ENCODE measurements around the gene LRRC58. TPM values are rescaled to one million over a fixed set of nuclear protein-coding genes. Genes with fewer than 3 reads are reported as not detected.

Gene LRRC58
- polyA plus RNA-seq, 2 of the 4 experiments (the other 2 are of a cell fraction) = 14.8 to 29.9 TPM

GRCh38 chr3:120339362-120339761 is 9.8 kb downstream of the LRRC58 start (continued):
- TF ChIP-seq ZFP36 (IDR thresholded peaks at IDR 0.05; ENCODE audit: borderline replicate concordance, partially characterized antibody) (no peak), PHF8 (IDR thresholded peaks at IDR 0.05; ENCODE audit: borderline replicate concordance, low read depth) (no peak)

GRCh38 chr3:120338517-120338916 is 10.6 kb downstream of the LRRC58 start:
- Histone ChIP-seq H3K4me2 (no peak overlapping the region), H3K4me1 (no peaks in the 10 kb centered on the region), H3K9me3 (peaks cover 19% of the 10 kb centered on the region), H3K27ac (no peak overlapping the region), H3K4me3 (no peak overlapping the region)
- POLR2A ChIA-PET = no interaction called here
- no peak for TF ChIP-seq CHD2 (IDR thresholded peaks at IDR 0.05; ENCODE audit: low read length, partially characterized antibody)
- TF ChIP-seq CBX2 (IDR thresholded peaks at IDR 0.05; ENCODE audit: borderline replicate concordance, low read depth) = no peak
- TF ChIP-seq ELK1 (IDR thresholded peaks at IDR 0.05; ENCODE audit: low read depth, low read length) = no peak
- TF ChIP-seq ZFP36 (IDR thresholded peaks at IDR 0.05; ENCODE audit: borderline replicate concordance, partially characterized antibody) = no peak
- TF ChIP-seq HOXB13 (CRISPR knock-in tag; IDR thresholded peaks at IDR 0.05; ENCODE audit: low read depth) = no peak
- TF ChIP-seq RFX5 (IDR thresholded peaks at IDR 0.05) = no peak
- no peak for TF ChIP-seq JUN (IDR thresholded peaks at IDR 0.05)
- CTCF ChIA-PET = no interaction called here
- 92% methylated on average over 1 of the region's 1 CpG for WGBS (ENCODE audit: missing lambda C conversion rate)
- no peak for ATAC-seq
- no peak for DNase-seq (ENCODE audit: low read depth in 1 of 2, low spot score in 1 of 2)
- FAIRE-seq = no peak

GRCh38 chr3:120332646-120333045 is 16.5 kb downstream of the LRRC58 start:
- ChIA-PET POLR2A (interaction anchor here (0.7 to 1.4 kb wide), 2 partner anchors 12 to 16 kb away, joined by 7 to 8 read pairs; partner anchors contain the start of gene LRRC58), CTCF (interaction anchor here (0.6 to 3.3 kb wide), 5 partner anchors 16 to 88 kb away, joined by 3 to 9 read pairs (median 3); partner anchors contain the start of gene LRRC58)
- no peaks in the 10 kb centered on the region for H3K9me3 ChIP-seq
- DNase-seq (ENCODE audit: low read depth in 1 of 2, low spot score in 1 of 2) (no peak), FAIRE-seq (no peak), ATAC-seq (no peak)
- 90% methylated on average over 8 of the region's 8 CpGs for WGBS (ENCODE audit: missing lambda C conversion rate)
- H3K4me1 ChIP-seq = no peaks in the 10 kb centered on the region
- H3K4me3 ChIP-seq = no peak overlapping the region
- TF ChIP-seq GATA3 (IDR thresholded peaks at IDR 0.05; ENCODE audit: borderline replicate concordance) (no peak), HOXB5 (CRISPR knock-in tag; IDR thresholded peaks at IDR 0.05) (no peak), BCL3 (IDR thresholded peaks at IDR 0.05) (no peak), HEYL (CRISPR knock-in tag; IDR thresholded peaks at IDR 0.05) (no peak), MYC (IDR thresholded peaks at IDR 0.05; ENCODE audit: borderline replicate concordance, low read length) (no peak), FOSL2 (IDR thresholded peaks at IDR 0.05) (no peak), FOSL2 (CRISPR knock-in tag; IDR thresholded peaks at IDR 0.05) (no peak), ELK1 (IDR thresholded peaks at IDR 0.05; ENCODE audit: low read depth, low read length) (no peak)
- H3K27ac ChIP-seq = no peak overlapping the region
- H3K4me2 ChIP-seq = no peak overlapping the region

GRCh38 chr3:120331076-120331475 is 18.1 kb downstream of the LRRC58 start:
- DNase-seq (ENCODE audit: low read depth in 1 of 2, low spot score in 1 of 2) (no peak), ATAC-seq (no peak), FAIRE-seq (peak; percentile 76)
- H3K27ac ChIP-seq = no peak overlapping the region
- TF ChIP-seq HES2 (IDR thresholded peaks at IDR 0.05) (no peak), TFCP2L1 (CRISPR knock-in tag; IDR thresholded peaks at IDR 0.05) (no peak), CTCF (IDR thresholded peaks at IDR 0.05) (no peak), JUN (IDR thresholded peaks at IDR 0.05) (no peak), CBX2 (IDR thresholded peaks at IDR 0.05; ENCODE audit: borderline replicate concordance, low read depth) (no peak), GATA3 (IDR thresholded peaks at IDR 0.05; ENCODE audit: borderline replicate concordance) (no peak), RARB (CRISPR knock-in tag; IDR thresholded peaks at IDR 0.05) (no peak), RFX5 (IDR thresholded peaks at IDR 0.05) (no peak)
- WGBS (ENCODE audit: missing lambda C conversion rate) = 98% methylated on average over 2 of the region's 2 CpGs
- POLR2A ChIA-PET = no interaction called here
- H3K9me3 ChIP-seq = no peaks in the 10 kb centered on the region
- CTCF ChIA-PET = interaction anchor here (0.7 to 3.3 kb wide), 3 partner anchors 17 to 228 kb away, joined by 4 to 9 read pairs (median 9); partner anchors contain the start of gene LRRC58
- no peak overlapping the region for H3K4me3 ChIP-seq
- no peak overlapping the region for H3K4me2 ChIP-seq
- no peaks in the 10 kb centered on the region for H3K4me1 ChIP-seq

Data from A549 (cell line).